GM23248 (cell line): ENCODE measurements around the gene SLC22A1.

ENCODE experiments used
- EZH2 ChIP-seq: fragments of 200-600 bp; sonication (generic); IDR thresholded peaks from 2 replicates; pipeline ENCODE4 v1.6.1; 2018; ENCODE audit warnings: antibody characterized with exemption, mild to moderate bottlenecking; ENCODE audit not compliant: insufficient read depth, poor library complexity, severe bottlenecking
- EZH2phosphoT487 ChIP-seq: fragments of 200-600 bp; sonication (generic); IDR thresholded peaks from 2 replicates; pipeline ENCODE4 v1.6.1; 2018; ENCODE audit warnings: antibody characterized with exemption, moderate library complexity, mild to moderate bottlenecking, low read depth; ENCODE audit not compliant: insufficient read depth

- TF ChIP-seq EZH2 = no peak
- TF ChIP-seq EZH2phosphoT487 = no peak
Observed at GRCh38 chr6:160204710-160205109, 83.1 kb downstream of the SLC22A1 start.
